GM11168 (cell line): ENCODE measurements around the gene PPP2R3B.
"Not testable (repeated sequence)": the region's sequence is repeated elsewhere in the genome, so short reads cannot be mapped to it uniquely, and the experiment has no call there.

Source experiments
- in situ Hi-C: fragments of 300-500 bp; cut with MboI; formaldehyde crosslinking; loops from one replicate; pipeline ENCODE4 v1.12.0; 2022; ENCODE audit warnings: low sequenced_read_pairs; ENCODE audit not compliant: unreplicated experiment

PPP2R3B gene

DNA sequence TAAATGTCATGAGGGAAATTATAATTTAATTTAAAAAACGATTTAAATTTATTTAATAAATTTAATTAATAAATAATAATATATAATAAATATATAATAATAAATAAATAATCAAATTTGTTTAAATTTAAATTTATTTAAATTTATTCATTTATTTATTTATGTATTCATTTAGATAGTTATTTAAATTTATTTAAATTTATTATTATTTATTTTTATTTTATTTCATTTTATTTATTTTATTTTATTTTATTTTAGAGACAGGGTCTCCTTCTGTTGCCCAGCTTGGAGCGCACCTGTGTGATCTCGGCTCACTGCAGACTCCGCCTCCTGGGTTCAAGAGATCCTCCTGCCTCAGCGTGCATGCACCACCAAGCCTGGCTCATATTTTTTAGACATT is 18.4 kb upstream of the PPP2R3B start:
- in situ Hi-C loops = no loop called here

DNA sequence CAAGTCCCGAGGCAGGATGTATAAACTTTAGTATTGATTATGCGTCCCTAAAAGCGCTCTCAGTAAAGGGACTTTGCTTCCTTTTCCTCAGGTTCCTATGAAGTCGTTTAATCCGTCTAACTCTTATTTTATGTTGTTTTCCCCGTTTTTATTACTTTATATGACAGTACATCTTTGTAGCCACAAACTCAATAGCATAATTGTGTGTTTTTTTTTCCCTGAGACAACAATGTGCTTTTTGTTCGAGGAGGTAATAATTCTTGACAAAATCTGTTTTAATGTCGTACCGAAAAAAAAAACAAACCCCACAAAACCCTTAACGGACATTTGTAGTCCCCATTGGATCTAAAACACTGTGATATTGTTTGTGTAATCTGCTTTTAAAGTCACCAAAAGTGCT is 17.9 kb upstream of the PPP2R3B start:
- in situ Hi-C loops = no loop called here

DNA sequence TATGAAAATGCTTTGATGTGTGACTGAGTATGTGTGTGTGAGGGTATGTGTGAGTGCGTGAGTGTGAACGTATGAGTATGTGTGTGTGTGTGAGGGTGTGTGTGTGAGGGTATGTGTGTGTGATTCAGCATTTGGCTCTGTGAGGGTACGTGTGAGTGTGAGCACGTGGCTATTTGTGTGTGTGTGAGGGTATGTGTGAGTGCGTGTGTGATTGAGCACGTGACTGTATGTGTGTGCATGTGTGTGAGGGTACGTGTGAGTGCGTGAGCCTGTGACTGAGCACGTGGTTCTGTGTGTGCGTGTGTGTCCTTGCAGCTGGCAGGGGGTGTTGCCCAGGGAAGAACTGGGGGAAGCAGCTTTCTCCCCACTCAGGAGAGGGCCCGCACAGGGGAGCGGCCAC is 16.1 kb upstream of the PPP2R3B start:
- in situ Hi-C loops = no loop called here

DNA sequence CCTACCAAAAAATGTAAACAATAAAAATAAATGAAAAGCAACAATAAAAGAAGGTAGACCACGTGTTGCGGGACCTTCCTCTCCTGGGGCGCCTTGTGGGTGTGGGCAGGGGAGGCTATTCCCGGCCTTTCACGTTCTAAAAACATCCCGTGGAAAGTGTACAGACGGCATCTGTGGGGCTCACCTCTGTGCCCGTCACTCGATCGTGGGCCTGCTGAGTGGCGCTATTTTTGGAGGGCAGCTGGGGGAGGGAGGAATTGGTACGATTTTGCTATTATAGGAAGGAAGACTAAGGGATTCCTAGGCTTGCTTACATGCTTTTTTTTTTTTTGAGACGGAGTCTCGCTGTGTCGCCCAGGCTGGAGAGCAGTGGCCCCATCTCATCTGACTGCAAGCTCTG is 13.6 kb upstream of the PPP2R3B start:
- in situ Hi-C loops = no loop called here

- in situ Hi-C loops = no loop called here
Observed at GRCh38 chrX:397575-397974, 10.9 kb upstream of the PPP2R3B start.

DNA sequence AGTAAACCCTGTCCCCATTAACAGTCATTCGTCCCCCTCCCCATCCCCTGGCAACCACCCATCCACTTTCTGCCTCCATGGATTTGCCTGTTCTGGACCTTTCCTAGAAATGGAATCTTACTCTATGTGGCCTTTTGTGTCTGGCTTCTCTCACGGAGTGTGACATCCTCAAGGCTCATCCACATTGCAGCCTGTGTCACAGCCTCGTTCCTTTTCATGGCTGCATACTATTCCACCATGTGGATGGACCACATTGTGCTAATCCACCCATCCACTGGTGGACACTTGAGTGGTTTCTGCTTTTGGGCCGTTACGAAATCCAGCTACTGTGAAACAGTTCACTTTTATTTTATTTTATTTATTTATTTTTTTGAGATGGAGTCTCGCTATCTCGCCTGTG is 8.1 kb upstream of the PPP2R3B start:
- in situ Hi-C loops = no loop called here

DNA sequence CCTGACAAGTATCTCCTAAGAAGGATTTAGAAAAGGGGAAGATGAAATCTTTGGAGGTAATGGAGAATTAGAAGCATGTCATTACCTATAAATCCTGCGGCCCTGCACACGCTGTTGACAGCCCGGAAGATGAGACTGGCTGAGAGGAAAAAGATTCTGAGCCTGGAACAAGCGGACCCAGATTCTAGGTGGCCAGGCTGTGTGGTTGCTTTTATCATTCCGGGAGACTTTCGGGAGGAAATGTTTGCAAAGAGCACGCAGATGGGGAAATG is 5.8 kb upstream of the PPP2R3B start:
- in situ Hi-C loops = no loop called here

DNA sequence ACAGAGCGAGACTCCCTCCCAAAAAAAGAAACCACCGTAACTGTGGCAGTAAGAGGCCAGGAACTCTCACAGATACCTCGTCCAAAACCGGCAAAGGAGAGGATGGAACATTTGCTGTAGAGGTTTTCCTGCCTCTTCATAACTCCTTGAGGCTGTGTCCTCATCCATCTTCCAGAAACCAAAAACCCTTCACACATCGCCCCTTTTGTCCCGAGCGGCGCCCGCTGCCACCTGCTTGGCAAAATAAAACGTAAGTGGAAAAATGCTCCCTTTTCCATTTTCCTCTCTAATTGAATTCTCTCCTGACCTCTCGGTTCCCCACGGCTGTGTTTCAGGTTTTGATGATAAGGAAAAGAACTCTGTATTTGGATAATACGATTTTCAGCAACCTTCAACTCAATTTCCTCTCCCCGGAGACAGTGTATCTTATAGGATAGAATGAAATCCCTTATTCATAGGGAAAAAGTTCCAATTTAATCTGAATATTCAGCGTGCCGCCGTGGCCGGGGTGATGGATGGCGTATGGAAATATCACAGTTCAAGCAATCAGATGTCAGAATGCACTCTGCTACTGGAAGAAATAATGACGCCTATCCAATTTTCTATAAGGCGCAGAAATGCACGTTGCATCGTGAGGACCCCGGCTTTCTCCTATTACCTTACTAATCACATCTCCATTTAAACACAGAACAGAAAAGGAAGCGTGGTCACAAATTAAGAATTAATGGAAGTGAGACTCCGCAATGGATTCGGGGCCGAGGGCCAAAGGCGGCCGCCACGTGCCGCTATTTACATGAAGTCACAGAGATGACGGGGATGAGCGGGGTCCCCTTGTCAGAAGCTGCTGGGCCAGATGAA is 5.2 kb upstream of the PPP2R3B start:
- in situ Hi-C loops = no loop called here

- in situ Hi-C loops = no loop called here
Observed at GRCh38 chrX:390459-390858, 3.8 kb upstream of the PPP2R3B start.

DNA sequence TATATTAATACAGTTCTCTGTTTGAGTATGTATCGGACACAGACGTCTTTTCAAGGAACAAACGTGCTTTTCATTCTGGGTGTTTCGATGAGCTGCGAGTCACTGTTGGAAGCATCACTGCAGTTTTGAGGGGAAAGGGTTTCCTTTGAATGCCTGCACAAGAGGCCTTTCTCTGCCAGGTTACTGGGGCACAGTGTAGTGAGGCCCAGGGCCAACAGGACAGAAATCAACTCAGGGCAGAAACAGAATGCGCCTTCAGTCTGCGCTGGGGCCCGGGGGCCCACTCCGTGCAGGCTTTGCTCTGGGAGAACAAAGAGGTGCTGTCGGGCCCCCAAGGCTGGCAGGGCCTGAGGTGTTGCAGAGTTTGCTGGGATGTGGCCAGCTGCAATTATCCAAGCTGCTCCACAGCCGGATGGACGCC is 2.3 kb upstream of the PPP2R3B start:
- in situ Hi-C loops = no loop called here

DNA sequence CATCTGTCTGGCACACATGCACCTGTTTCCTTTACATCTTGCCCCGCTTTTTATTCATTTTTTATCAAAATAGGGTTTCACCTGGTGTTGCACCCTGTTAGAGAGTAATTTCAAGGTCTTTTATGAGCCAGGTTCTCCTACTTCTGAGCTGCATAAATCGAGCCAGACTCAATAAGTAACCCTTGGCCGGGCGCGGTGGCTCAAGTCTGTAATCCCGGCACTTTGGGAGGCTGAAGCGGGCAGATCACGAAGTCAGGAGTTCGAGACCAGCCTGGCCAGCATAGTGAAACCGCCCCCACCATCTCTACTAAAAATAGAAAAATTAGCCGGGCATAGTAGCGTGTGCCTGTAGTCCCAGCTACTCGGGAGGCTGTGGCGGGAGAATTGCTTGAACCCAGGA is 1.0 kb upstream of the PPP2R3B start:
- in situ Hi-C loops = no loop called here

DNA sequence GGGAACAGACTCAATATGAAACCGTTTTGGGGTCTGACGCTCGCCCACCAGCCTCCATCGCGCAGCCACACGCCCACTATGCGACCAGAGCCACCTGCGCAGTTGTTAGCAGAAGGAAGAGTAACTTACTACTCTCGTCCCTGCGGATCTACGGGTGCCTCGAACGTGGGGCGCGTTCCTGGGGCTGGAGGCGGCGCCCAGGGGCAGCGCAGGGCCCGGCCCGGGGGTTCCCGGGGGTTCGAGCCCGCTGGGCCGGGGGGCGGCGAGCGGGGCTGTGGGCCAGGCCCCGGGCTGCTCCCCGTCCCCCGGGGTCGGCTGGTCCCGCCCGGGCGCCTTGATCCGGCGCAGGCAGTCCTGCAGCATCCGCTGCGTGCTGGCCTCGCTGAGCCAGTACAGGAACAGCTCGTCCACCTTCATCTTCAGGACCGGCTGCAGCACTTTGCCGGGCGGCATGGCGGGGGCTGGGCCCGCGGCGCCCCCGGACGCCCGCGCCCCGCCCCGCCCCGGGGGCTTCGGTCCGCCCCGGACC is 404 bp downstream of the PPP2R3B start:
- in situ Hi-C loops = no loop called here

DNA sequence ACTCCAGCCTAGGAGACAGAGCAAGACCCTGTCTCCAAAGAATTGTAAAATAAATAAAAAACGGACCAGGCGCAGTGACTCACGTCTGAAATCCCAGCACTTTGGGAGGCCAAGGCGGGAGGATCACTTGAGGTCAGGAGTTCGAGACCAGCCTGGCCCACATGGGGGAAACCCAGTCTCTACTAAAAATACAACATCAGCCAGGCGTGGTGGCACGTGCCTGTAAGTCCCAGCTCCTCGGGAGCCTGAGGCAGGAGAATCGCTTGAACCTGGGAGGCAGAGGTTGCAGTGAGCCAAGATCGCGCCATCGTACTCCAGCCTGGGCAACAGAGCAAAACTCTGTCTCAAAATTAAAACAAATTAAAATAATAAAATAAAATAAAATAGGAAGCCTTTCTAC is 971 bp downstream of the PPP2R3B start:
- in situ Hi-C loops = not testable (repeated sequence)

GRCh38 chrX:384861-385260 is 1.8 kb downstream of the PPP2R3B start:
- in situ Hi-C loops = no loop called here

DNA sequence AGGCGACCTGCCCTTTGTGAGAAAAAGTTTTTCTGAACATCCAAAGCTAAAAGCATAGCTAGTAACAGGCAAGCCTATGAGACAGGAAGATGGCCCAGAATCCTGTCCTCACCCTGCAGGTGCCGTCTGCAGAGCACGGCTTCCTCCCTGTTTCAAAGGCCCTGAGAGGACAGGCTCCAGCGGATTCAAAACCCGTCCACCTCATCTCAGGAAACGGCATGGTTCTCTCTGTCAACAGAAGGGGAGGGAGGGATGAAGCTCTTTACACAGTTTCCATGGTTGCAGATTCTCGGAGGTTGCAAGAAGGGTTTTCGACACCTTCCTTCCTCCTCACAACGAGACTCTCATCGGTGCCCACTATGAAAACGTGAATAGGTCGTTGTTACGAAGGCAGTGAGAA is 8.3 kb downstream of the PPP2R3B start:
- in situ Hi-C loops = no loop called here

DNA sequence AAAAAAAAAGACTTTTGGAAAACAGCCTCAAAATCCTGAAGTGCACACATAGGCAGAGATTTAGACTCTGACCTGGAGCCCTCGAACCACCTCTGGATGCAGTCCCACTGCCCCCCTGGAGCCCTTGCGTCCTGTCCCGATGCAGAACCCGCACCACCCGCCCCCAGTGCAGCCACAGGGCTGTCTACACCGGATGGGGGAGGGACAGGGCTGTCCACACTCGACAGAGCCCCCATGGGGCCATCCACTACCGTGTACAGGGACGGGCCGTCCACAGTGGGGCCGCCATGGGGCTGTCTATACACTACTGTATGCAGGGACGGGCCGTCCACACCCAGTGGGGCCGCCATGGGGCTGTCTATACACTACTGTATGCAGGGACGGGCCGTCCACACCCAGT is 10.5 kb downstream of the PPP2R3B start:
- in situ Hi-C loops = not testable (repeated sequence)

DNA sequence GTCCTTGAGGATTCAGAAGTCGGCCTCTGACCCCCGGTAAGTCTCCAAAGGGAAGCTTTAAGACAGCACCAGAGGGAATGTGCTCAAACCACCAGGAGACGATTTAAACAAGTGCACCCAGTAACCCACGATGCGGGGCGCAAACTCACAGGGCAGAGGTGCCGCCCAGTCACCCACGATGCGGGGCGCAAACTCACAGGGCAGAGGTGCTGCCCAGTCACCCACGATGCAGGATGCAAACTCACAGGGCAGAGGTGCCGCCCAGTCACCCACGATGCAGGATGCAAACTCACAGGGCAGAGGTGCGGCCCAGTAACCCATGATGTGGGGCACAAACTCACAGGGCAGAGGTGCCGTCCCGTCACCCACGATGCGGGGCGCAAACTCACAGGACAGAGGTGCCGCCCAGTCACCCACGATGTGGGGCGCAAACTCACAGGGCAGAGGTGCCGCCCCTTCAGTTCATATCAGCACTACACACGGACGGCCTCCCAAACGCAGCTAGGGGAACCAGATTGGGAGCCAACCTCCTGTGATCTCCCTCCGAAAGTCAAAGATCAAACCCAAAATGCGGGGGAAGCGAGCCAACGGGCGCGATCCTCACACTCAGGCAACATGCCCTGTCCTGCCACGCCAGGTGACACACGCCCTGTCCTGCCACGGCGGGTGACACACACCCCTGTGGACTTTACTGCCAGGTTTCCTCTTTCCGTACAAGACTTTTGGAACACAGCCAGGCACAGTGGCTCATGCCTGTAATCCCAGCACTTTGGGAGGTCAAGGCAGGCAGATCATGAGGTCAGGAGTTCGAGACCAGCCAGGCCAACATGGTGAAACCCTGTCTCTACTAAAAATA is 11.3 kb downstream of the PPP2R3B start:
- in situ Hi-C loops = no loop called here

- in situ Hi-C loops = no loop called here
Observed at GRCh38 chrX:374596-374995, 12.1 kb downstream of the PPP2R3B start.

- in situ Hi-C loops = no loop called here
Observed at GRCh38 chrX:373641-374471, 12.9 kb downstream of the PPP2R3B start.

DNA sequence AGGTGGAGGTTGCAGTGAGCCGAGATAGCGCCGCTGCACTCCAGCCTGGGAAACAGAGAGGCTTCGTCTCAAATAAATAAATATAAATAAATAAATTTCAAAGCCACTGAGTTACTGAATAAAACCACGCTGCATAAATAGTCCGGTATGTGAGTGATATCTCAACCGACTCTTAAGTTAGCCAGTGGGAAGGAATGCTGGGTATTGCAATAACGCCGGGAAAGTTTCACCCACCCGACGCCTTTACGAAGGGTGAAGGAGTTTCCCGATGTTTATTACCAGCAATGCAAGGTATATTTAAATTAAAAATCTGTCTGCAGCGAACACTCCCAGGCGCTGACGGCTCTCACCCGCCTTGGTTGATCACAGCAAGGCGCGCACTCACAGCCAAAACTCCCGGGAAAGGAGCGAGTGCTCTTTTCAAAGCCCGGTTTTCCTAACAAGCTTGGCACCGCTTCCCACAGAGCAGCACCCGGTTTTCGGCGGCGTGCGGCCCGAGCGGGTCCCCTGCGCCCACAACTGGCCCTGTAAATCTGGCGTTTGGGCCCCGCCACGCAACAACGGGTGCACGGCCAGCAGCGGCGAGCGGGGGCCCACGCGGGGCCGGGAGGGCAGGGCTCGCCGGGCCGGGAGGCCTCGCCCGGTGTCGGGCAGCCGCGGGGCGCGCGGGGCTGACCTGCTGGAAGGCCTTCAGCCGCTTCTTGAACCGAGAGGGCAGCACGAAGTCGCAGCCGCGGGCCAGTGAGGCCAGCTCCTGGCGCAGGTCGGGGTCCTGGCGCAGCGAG is 13.7 kb downstream of the PPP2R3B start:
- in situ Hi-C loops = no loop called here
